Neural progenitor cell (in vitro differentiated cells): ENCODE results near the gene PDIA5. TPM values are rescaled to one million over a fixed set of nuclear protein-coding genes. Genes with fewer than 3 reads are reported as not detected.

Experiments
- DNase-seq: peaks from one replicate; pipeline ENCODE4 v3.0.0-alpha.2; 2016; ENCODE audit warnings: low spot score
- H2AFZ ChIP-seq: fragments of 200-600 bp; sonication (generic); replicated peaks from 2 replicates; pipeline ENCODE4 v1.6.1; 2016; ENCODE audit warnings: antibody characterized with exemption
- H3F3A ChIP-seq: fragments of 200-600 bp; sonication (generic); 2 replicates; pipeline ENCODE4 v1.6.1; 2016; ENCODE audit warnings: antibody characterized with exemption, low read depth
- H3K27ac ChIP-seq: fragments of 200-600 bp; sonication (generic); 2 replicates; pipeline ENCODE4 v1.5.1; 2016; ENCODE audit warnings: mild to moderate bottlenecking
- H3K27me3 ChIP-seq: fragments of 200-600 bp; sonication (generic); 2 replicates; pipeline ENCODE4 v1.6.1; 2016; ENCODE audit warnings: mild to moderate bottlenecking, moderate library complexity
- H3K36me3 ChIP-seq: fragments of 200-600 bp; sonication (generic); 2 replicates; pipeline ENCODE4 v1.5.1; 2016
- H3K4me1 ChIP-seq: fragments of 200-600 bp; sonication (generic); 2 replicates; pipeline ENCODE4 v1.6.1; 2016; ENCODE audit warnings: mixed run types
- H3K4me2 ChIP-seq: fragments of 200-600 bp; sonication (generic); 2 replicates; pipeline ENCODE4 v1.6.1; 2016
- H3K4me3 ChIP-seq: fragments of 200-600 bp; sonication (generic); 2 replicates; pipeline ENCODE4 v1.5.1; 2016
- H3K79me2 ChIP-seq: fragments of 200-600 bp; sonication (generic); 2 replicates; pipeline ENCODE4 v1.6.1; 2016; ENCODE audit warnings: low read depth
- H3K9ac ChIP-seq: fragments of 200-600 bp; sonication (generic); 2 replicates; pipeline ENCODE4 v1.6.1; 2016
- H3K9me3 ChIP-seq: fragments of 200-600 bp; sonication (generic); 2 replicates; pipeline ENCODE4 v1.5.1; 2016; ENCODE audit warnings: low read depth
- H4K20me1 ChIP-seq: fragments of 200-600 bp; sonication (generic); 2 replicates; pipeline ENCODE4 v1.6.1; 2016; ENCODE audit warnings: low read depth
- H3K27ac Mint-ChIP-seq: 3 replicates; pipeline ENCODE4 v1.8.0; 2021; ENCODE audit warnings: mixed read lengths
- H3K27me3 Mint-ChIP-seq: 2 replicates; pipeline ENCODE4 v1.8.0; 2022; ENCODE audit warnings: low read depth, mild to moderate bottlenecking, inconsistent platforms, moderate library complexity, mixed read lengths; ENCODE audit not compliant: insufficient read depth
- H3K36me3 Mint-ChIP-seq: 3 replicates; pipeline ENCODE4 v1.8.0; 2021; ENCODE audit warnings: mixed read lengths
- H3K4me1 Mint-ChIP-seq: 3 replicates; pipeline ENCODE4 v1.8.0; 2021; ENCODE audit warnings: mixed read lengths
- H3K4me3 Mint-ChIP-seq: 3 replicates; pipeline ENCODE4 v1.8.0; 2021; ENCODE audit warnings: mild to moderate bottlenecking, moderate library complexity, mixed read lengths
- H3K9me3 Mint-ChIP-seq: 3 replicates; pipeline ENCODE4 v1.8.0; 2020; ENCODE audit warnings: mixed read lengths
- CTCF ChIP-seq: fragments of 200-600 bp; sonication (generic); IDR thresholded peaks from 2 replicates; pipeline ENCODE4 v1.5.1; 2017; ENCODE audit warnings: antibody characterized with exemption, mild to moderate bottlenecking
- EZH2 ChIP-seq: fragments of 200-600 bp; sonication (generic); IDR thresholded peaks from 2 replicates; pipeline ENCODE4 v1.6.1; 2017; ENCODE audit warnings: antibody characterized with exemption, mild to moderate bottlenecking, moderate library complexity
- EZH2phosphoT487 ChIP-seq: fragments of 200-600 bp; sonication (generic); IDR thresholded peaks from 2 replicates; pipeline ENCODE4 v1.6.1; 2017; ENCODE audit warnings: antibody characterized with exemption
- total RNA-seq: library from RNA; depleted of rRNA; stranded (reverse); fragments of >200 nt; gene quantifications from 2 replicates; pipeline ENCODE4 v1.2.3, GENCODE V29; 2015; ENCODE audit warnings: low replicate concordance

The PDIA5 gene
- total RNA-seq, 1 donor from 2014 or later, result 15.8 TPM

GRCh38 chr3:123155471-123156011 is 88.7 kb downstream of the PDIA5 start:
- Histone ChIP-seq H3K4me1 (peaks cover 35% of the 10 kb centered on the region), H4K20me1 (peaks cover 13% of the 10 kb centered on the region), H3K9ac (no peak overlapping the region), H3F3A (peaks cover 9% of the 10 kb centered on the region), H3K79me2 (no peaks in the 10 kb centered on the region), H3K27me3 (no peaks in the 10 kb centered on the region), H3K36me3 (no peaks in the 10 kb centered on the region), H3K27ac (no peak overlapping the region), H3K4me2 (peak overlapping the region; percentile 40), H3K4me3 (no peak overlapping the region), H2AFZ (no peak overlapping the region), H3K9me3 (no peaks in the 10 kb centered on the region)
- DNase-seq, result peak; percentile 77
- TF ChIP-seq EZH2 (no peak), CTCF (no peak), EZH2phosphoT487 (no peak)
- Mint-ChIP-seq H3K27me3 (peaks cover 6% of the 10 kb centered on the region), H3K4me3 (no peak overlapping the region), H3K36me3 (peaks cover 25% of the 10 kb centered on the region), H3K4me1 (peaks cover 56% of the 10 kb centered on the region), H3K27ac (peak overlapping the region; percentile 18), H3K9me3 (no peaks in the 10 kb centered on the region)

- Histone ChIP-seq H3K4me3 (no peak overlapping the region), H3K27me3 (no peaks in the 10 kb centered on the region), H3K27ac (no peak overlapping the region), H3K36me3 (no peaks in the 10 kb centered on the region), H3K79me2 (no peaks in the 10 kb centered on the region), H3K4me1 (peaks cover 37% of the 10 kb centered on the region), H3K4me2 (no peak overlapping the region), H3K9me3 (no peaks in the 10 kb centered on the region), H2AFZ (no peak overlapping the region), H3K9ac (no peak overlapping the region), H4K20me1 (peaks cover 15% of the 10 kb centered on the region), H3F3A (peaks cover 10% of the 10 kb centered on the region)
- no peak overlapping the region for H3K27ac Mint-ChIP-seq
- peaks cover 6% of the 10 kb centered on the region for H3K27me3 Mint-ChIP-seq
- no peak for DNase-seq
- peaks cover 18% of the 10 kb centered on the region for H3K36me3 Mint-ChIP-seq
- H3K4me1 Mint-ChIP-seq, result peaks cover 47% of the 10 kb centered on the region
- TF ChIP-seq CTCF (no peak), EZH2 (no peak), EZH2phosphoT487 (no peak)
- no peak overlapping the region for H3K4me3 Mint-ChIP-seq
- H3K9me3 Mint-ChIP-seq, result no peaks in the 10 kb centered on the region
Observed at GRCh38 chr3:123156276-123156995, 89.6 kb downstream of the PDIA5 start.

- Mint-ChIP-seq H3K4me1 (peaks cover 41% of the 10 kb centered on the region), H3K4me3 (peak overlapping the region; percentile 6), H3K27ac (no peak overlapping the region), H3K36me3 (peaks cover 18% of the 10 kb centered on the region), H3K9me3 (no peaks in the 10 kb centered on the region), H3K27me3 (peaks cover 6% of the 10 kb centered on the region)
- Histone ChIP-seq H2AFZ (no peak overlapping the region), H3F3A (peaks cover 16% of the 10 kb centered on the region), H3K9ac (no peak overlapping the region), H3K79me2 (no peaks in the 10 kb centered on the region), H3K4me3 (no peak overlapping the region), H4K20me1 (peaks cover 16% of the 10 kb centered on the region), H3K4me1 (peaks cover 45% of the 10 kb centered on the region), H3K27me3 (no peaks in the 10 kb centered on the region), H3K4me2 (no peak overlapping the region), H3K36me3 (no peaks in the 10 kb centered on the region), H3K9me3 (no peaks in the 10 kb centered on the region), H3K27ac (no peak overlapping the region)
- TF ChIP-seq CTCF (no peak), EZH2 (no peak), EZH2phosphoT487 (no peak)
- DNase-seq, result no peak
Observed at GRCh38 chr3:123157209-123157597, 90.4 kb downstream of the PDIA5 start.
